ENCODE results near the gene ENSA.

- no peak for TF ChIP-seq POLR2AphosphoS5 (IDR thresholded peaks at IDR 0.05; ENCODE audit: borderline replicate concordance, low read depth, low read length)
- no peak for TF ChIP-seq EZH2 (IDR thresholded peaks at IDR 0.05)
Observed at GRCh38 chr1:150604226-150604588, 25.2 kb downstream of the ENSA start.
